Fibroblast of mammary gland (primary cell): ENCODE data around the gene IL17RD.

Experiments used
- DNase-seq: peaks from one replicate; pipeline ENCODE4 v3.0.0-alpha.2; 2010; ENCODE audit warnings: low read depth
- H3K4me3 ChIP-seq: 2 replicates; pipeline ENCODE4 v1.5.1; 2011; ENCODE audit warnings: low read depth, mild to moderate bottlenecking, low read length, moderate library complexity; ENCODE audit not compliant: control insufficient read depth
- TF ChIP-seq, protein P1 (sequence below): conservative IDR thresholded peaks from 2 replicates; pipeline ENCODE4 v1.5.1; 2011; ENCODE audit warnings: low read depth, low read length, inconsistent platforms; ENCODE audit not compliant: control insufficient read depth, insufficient read depth

IL17RD gene

DNA sequence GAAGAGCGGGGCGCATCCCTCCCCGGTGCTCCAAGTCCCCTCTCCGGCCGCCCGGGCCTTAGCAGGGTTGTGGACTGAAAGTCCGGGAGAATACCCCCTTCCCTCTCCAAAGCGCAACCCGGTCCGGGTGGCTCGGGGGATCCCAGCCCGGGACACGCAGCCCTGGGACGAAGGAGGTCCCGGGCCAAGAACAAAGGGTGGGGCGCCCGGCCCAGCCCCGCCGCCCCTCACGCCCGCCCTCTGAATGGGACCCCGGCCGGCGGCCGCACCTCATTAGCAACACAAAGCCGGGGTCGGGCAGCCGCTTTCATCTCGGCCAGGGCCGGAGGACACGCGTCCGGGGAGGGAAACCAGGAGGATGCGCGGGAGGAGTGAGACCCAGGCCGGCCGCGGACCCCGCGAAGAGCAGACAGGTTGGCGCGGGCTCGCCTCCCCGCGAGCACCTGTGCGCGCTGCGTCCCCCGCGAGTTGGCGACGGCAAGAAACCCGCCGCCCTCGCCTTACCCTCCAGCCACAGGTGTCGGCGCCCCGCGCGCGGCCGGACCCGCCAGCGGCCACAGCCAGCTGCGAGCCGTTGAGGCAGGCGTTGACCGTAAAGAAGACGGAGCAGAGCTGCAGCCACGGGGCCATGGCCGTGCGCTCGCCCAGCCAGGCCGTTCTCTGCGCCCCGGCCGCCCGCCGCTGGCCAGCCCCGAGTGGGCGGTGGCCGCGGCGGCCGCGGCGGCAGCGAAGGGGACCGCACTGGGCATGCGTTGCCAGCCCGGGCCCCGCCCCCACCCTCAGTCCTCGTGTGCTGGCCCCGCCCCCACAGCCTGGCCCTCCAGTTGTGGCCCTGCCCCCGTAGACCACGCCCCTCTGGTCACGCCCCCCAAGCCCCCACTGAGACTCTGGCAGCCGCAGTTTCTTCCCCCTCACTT, at the start of gene IL17RD:
Gene IL17RD, minus strand, starts transcription at position 697 of the 917 bp plus-strand sequence. Its CDS starts 67 bp downstream, at position 630.
- TF ChIP-seq, protein P1, sequence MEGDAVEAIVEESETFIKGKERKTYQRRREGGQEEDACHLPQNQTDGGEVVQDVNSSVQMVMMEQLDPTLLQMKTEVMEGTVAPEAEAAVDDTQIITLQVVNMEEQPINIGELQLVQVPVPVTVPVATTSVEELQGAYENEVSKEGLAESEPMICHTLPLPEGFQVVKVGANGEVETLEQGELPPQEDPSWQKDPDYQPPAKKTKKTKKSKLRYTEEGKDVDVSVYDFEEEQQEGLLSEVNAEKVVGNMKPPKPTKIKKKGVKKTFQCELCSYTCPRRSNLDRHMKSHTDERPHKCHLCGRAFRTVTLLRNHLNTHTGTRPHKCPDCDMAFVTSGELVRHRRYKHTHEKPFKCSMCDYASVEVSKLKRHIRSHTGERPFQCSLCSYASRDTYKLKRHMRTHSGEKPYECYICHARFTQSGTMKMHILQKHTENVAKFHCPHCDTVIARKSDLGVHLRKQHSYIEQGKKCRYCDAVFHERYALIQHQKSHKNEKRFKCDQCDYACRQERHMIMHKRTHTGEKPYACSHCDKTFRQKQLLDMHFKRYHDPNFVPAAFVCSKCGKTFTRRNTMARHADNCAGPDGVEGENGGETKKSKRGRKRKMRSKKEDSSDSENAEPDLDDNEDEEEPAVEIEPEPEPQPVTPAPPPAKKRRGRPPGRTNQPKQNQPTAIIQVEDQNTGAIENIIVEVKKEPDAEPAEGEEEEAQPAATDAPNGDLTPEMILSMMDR = no peak
- peak; percentile 65 for DNase-seq
- peak within 1 kb of the TSS; percentile 50 for H3K4me3 ChIP-seq

DNA sequence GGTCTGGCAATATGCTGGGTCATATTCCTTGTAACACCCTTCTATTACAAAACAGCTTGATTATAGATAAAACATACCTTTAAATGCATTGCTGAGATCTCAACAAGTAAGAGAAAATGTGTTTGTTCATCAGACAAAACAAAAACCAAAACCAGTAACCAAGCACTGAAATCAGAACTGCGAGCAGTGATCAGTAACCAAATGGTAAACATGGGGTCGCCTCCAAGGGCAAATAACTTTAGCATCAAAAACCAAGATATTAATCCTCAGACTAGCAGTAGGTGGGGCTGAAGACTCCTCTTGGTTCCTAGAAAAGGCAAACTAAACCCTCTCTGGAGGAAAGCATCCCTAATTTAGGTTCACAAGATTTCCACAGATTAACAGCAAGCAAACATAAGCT, 41.3 kb upstream of the IL17RD start:
- TF ChIP-seq, protein P1 = no peak
- no peak overlapping the region for H3K4me3 ChIP-seq
- no peak for DNase-seq

DNA sequence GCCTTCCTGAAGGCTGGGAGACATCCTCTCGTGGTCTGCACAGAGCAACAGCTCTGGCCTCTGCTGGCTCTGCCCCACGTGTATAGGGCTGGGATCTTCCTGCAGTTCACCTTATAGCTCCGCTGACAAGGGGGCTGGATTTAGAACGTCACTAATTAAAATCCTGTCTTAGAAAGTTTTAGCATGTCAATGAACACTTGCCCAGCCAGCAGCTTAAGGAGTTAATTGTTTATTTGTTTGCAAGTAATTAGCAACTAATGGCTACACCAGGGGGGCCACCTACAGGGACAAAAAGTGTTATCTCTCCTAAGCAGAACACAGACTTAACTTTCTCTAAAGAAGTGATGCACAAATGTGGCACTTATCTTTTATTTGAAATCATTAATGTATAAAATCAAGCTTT, 34.7 kb upstream of the IL17RD start, which contains the start of gene HESX1:
Gene HESX1, minus strand, starts transcription at position 84 of the 403 bp plus-strand sequence. Its CDS starts 60 bp downstream, at position 24.
- H3K4me3 ChIP-seq = no peak within 1 kb of the TSS
- TF ChIP-seq, protein P1 = no peak
- no peak for DNase-seq

DNA sequence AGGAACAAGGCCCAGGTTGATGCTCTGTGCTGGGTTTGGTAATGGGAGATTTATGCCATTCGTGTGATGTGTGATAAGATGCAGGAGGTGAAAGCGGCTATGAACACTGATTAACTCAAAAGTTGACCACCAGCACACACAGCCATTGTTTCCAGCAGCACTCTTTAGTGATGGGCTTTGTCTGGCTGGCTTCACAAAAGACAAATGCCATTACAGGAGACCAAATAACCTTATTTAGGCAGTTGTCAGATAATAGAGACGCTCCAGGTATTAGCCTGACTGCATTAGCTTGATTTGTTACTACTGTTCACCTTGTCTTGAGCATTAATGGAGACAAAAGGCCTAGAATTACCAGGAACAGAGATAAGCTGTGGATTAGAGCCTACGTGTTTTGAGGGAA, 29.5 kb upstream of the IL17RD start:
- TF ChIP-seq, protein P1 = no peak
- no peak overlapping the region for H3K4me3 ChIP-seq
- DNase-seq = no peak

DNA sequence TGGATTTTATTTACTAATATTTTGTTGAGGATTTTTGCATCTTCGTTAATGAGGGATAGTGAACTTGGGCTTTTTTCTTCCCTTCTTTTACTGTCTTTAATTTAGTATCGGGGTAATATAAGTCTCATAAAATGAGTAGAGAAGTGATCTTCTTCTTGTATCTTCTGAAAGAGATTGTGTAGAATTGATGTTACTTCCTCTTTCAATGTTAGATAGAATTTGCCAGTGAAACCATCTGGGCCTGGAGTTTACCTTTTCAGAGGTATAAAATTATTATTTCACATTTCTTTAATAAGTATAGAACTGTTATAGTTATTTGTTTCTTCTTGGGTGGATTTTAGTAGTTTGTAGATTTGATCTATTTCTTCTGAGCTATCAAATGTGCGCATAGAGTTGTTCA, 26.9 kb upstream of the IL17RD start:
- DNase-seq = no peak
- no peak overlapping the region for H3K4me3 ChIP-seq
- TF ChIP-seq, protein P1 = no peak

DNA sequence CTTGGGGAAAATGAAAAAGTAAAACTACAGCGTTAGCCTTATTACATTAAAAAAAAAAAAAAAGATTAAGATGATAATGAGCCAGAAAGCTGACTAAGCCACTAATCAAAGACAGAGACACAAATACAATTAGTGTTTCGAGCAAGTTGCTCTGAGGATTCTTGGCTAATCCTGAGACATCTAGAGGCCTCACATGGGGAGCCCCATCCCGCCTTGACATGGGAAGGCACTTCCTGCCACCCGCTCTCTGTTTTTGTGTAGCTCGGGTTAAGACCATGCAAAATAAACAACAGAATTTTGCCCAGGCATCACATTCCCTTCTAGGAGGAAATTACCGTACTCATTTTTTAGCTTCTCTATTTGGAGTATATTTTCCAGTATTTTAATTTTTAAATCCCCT, 19.4 kb upstream of the IL17RD start:
- DNase-seq = peak; percentile 50
- no peak overlapping the region for H3K4me3 ChIP-seq
- TF ChIP-seq, protein P1 = no peak
